Ovary (tissue), 3 donors: ENCODE measurements around the gene RAB40B.

ENCODE experiments used
- CTCF ChIP-seq, 3 donors: fragments of 450-650 bp in 2 of 3; fragments of 200-600 bp in 1 of 3; IDR thresholded peaks; one replicate each; pipeline versions ENCODE4 v1.5.1 to v1.8.0; 2016 to 2022; ENCODE audit warnings: antibody characterized with exemption in 3 of 3, mild to moderate bottlenecking in 1 of 3
- POLR2A ChIP-seq: fragments of 450-650 bp; IDR thresholded peaks from one replicate; pipeline ENCODE4 v1.6.1; 2017; ENCODE audit warnings: antibody characterized with exemption, mild to moderate bottlenecking, moderate library complexity
- donor health status: DM: no; HTN: no; CAD: no.

DNA sequence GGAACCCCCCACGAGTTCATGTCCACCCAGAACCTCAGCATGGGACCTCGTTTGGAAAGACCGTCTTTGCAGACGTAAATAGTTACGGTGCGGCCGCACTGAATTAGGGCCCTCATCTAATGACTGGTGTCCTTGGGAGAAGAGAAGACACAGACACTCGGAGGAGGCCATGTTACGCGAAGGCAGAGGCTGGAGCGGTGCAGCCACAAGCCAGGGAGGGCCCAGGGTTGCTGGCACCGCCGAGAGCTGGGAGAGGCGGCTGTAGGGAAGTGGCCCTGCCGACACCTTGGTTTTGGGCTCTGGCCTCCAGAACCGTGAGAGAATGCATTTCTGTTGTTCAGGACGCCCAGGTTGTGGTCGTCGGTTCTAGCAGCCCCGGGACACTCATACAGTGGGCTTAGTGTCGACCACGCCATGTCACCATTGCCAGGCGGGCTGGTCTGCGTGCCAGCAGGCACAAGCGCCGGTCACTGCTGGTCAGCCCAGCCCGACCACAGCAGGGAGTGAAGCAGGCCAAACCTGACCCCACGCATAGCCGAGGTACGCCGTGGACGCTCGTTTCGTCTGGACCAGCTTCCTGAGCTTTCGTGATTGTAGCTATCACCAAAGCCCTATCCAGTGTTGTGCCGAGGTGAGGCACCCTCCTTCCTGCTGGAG is 39.6 kb downstream of the RAB40B start:
- TF ChIP-seq CTCF (IDR thresholded peaks at IDR 0.05) (no peak), POLR2A (no peak)
